DMS114 treated with DMSO at 0.1 percent for 48 hours (cell line): ENCODE measurements around the gene TEX44.
"Not testable (repeated sequence)": the region's sequence is repeated elsewhere in the genome, so short reads cannot be mapped to it uniquely, and the experiment has no call there.

Experiments used
- DNase-seq: peaks from one replicate; lab custom pipeline; 2025; ENCODE audit not compliant: unreplicated experiment; lab: John Stamatoyannopoulos, UW

TEX44 gene

GRCh38 chr2:231570915-231571314 is 21.7 kb upstream of the TEX44 start:
- DNase-seq = not testable (repeated sequence)

DNA sequence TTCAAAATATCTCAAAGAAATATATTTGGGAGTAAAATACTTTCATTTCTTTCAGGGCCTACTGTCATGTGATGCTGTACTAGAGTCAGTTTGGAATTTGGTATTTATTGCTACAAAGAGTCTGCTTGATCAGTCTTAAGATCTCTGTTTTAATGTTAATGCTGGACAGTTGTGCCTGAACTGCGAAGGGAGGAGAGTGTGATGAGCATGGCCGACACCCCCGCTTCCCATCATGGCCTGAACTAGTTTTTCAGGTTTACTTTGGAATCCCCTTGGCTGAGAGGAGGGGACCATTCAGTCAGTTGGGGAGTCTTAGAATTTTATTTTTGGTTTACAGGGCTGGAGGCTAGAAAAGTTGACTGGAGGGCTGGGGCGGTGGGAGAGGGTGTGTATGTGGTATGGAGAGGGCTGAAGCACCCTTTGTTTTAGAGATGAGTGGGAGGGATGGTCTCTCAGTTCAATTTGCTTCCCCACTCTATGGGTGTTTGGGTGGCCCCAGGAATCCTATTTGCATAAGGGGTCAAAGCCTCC is 20.9 kb upstream of the TEX44 start:
- DNase-seq = no peak

DNA sequence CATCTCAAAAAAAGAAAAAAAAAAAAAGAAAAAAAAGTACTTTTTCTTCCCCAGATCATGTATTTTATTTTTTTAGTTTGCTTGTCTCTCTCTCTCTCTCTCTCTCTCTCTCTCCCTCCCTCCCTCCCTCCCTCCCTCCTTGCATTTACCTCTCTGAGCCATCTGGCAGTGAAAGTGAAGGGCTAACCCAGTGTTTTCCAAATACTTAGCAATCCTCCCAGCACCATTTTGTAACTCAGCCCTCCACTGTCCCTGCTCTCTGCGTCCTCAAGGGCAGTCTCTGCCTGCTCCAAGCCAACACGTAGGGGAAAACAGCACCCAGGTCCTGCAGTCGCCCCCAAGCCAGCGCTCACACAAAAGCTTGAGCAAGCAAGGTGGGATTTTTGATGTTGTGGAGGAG is 19.6 kb upstream of the TEX44 start:
- no peak for DNase-seq

DNA sequence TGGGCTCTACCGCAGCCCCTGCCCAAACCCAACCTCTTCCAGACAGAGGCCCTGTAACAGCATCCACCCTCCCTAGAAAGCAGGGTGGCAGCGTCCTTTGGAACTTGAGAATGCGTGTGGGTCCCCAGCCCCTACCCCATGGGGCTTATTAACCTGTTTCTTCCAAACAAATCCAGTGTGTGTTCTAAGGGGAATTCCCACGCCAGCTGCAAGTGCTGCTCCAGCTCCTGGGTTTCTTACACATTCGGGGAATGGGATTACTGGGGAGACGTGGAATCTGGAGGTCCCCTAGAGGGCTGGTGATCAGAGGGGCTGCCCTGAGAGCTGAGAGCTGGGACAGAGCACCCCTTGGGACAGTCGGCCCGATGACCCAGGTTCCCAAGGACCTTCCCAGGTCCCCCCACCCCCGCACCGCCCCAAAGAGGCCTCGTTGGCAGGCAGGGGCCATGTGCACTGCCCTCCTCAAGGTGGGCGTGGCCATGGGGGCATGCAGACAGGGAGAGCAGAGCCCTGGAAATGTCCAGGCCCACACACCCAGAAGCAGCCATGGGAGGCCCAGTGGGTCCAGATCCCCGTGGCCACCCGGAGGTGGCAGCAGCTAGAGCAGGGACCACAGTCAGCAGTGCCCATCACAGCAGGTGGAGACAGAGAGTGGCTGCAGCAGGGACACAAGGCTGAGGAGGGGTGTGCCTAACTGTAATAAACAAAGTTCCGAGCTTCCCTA is 18.8 kb upstream of the TEX44 start:
- no peak for DNase-seq

GRCh38 chr2:231575612-231576256 is 16.9 kb upstream of the TEX44 start:
- DNase-seq = no peak

DNA sequence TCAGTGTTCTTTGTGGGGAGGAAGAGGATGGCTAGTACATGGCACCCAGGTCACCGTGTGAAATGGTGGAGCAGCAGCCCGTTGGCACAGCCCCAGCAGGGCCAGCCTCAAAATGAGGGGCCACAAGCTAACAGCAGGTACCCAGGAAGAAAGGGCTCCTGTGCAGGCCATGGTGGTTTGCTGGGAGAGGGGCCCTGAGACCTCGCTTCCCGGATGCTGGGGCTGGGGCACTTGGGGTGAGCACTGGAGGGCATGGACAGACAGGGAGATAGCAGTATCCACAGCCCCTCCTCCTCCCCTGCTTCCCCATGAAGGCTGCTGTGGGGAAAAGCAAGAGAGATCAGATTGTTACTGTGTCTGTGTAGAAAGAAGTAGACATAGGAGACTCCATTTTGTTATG is 16.2 kb upstream of the TEX44 start:
- DNase-seq = no peak

GRCh38 chr2:231578655-231579054 is 14.0 kb upstream of the TEX44 start:
- not testable (repeated sequence) for DNase-seq

DNA sequence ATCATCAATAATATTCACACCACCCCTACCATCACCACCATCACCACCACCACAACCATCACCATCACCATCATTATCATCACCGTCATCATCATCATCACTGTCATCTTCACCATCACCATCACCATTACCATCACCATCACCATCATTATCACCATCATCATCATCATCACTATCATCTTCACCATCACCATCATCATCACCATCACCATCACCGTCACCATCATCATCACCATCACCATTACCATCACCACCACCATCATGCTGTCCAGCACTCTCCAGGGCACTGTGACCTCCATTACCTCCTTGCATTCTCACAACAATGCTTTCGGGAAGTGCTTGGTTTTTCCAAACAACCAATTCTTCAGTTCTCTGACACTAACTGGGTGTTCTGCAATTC is 13.1 kb upstream of the TEX44 start:
- no peak for DNase-seq

- DNase-seq = no peak
Observed at GRCh38 chr2:231581328-231581727, 11.3 kb upstream of the TEX44 start.

DNA sequence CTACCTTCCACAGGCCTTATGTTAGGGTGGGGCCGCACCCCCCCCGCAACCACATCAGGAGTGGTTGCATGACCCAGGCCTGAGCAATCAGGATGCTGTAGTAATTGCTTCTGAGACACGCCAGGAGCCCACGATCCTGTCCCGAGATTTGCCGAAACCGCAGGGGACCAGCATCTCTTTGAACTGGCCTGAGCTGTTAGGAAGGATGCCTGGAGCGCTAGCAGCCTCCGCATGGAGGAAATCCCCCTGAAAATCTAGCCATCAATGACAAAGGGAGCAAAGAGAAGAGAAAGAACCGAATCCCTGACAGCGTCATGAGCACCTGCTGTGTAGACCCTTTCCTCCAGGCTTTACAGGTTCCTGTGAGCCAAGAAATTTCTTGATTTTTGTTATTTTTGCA is 8.7 kb upstream of the TEX44 start:
- DNase-seq = no peak

DNA sequence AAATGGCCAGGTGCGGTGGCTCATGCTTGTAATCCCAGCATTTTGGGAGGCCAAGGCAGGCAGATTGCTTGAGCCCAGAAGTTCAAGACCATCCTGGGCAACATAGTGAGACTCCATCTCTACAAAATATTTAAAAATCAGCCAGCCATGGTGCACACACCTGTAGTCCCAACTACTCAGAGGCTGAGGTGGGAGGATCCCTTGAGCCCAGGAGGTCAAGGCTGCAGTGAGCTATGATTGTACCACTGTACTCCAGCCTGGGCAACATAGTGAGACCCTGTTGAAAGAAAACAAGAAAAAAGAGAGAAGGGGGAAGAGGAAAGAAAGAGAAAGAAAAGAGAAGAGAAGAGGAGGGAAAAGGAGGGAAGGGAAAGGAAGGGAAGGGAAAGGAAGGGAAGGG is 4.9 kb upstream of the TEX44 start:
- not testable (repeated sequence) for DNase-seq

DNA sequence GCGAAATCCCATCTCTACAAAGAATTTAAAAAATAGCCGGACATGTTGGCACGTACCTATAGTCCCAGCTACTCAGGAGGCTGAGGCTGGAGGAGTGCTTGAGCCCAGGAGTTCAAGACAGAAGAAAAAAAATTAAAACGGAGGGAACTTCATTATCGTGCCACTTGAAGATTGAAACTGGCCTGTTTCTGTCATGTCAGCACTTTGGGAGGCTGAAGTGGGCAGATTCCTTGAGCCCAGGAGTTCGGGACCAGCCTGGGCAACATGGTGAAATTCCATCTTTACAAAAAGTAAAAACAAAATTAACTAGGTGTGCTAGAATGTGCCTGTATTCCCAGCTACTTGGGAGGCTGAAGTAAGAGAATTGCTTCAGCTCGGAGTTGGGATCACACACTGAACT is 3.0 kb upstream of the TEX44 start:
- DNase-seq = no peak

- no peak for DNase-seq
Observed at GRCh38 chr2:231590614-231591013, 2.0 kb upstream of the TEX44 start.

DNA sequence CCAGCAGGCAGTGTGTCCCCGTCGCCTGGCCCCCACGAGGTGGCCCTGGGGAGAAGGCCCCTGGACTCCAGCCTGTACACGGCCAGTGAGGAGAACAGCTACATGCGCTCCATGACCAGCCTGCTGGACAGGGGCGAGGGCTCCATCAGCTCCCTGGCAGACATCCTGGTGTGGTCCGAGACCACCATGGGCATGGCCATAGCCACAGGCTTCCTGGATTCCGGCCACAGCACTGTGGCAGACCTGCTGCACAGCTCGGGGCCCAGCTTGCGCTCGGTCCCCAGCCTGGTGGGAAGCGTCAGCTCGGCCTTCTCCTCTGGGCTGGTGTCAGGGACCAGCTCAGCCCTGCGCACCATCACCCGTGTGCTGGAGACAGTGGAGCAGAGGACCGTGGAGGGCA is 1.0 kb downstream of the TEX44 start:
- no peak for DNase-seq

- DNase-seq = no peak
Observed at GRCh38 chr2:231597014-231597611, 4.4 kb downstream of the TEX44 start.

DNA sequence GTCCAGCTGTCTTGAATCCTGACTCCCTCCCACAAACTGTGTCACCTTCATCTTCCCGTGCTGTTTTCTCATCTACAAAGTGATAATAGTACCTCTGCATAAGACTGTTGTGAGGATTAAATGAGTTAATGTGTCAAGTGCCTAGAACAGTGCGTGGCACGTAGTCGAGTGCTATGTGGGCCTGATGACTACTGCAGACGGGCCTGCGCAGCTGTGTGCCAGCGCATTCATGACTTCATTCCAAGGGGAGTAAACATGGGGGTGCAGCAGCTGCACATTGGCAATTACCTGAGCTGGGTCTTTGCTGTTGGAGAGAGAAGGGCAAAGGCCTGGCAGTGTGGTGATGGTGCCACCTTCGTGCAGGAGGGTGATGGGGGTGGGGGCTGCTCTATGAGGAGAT is 5.0 kb downstream of the TEX44 start:
- DNase-seq = no peak

DNA sequence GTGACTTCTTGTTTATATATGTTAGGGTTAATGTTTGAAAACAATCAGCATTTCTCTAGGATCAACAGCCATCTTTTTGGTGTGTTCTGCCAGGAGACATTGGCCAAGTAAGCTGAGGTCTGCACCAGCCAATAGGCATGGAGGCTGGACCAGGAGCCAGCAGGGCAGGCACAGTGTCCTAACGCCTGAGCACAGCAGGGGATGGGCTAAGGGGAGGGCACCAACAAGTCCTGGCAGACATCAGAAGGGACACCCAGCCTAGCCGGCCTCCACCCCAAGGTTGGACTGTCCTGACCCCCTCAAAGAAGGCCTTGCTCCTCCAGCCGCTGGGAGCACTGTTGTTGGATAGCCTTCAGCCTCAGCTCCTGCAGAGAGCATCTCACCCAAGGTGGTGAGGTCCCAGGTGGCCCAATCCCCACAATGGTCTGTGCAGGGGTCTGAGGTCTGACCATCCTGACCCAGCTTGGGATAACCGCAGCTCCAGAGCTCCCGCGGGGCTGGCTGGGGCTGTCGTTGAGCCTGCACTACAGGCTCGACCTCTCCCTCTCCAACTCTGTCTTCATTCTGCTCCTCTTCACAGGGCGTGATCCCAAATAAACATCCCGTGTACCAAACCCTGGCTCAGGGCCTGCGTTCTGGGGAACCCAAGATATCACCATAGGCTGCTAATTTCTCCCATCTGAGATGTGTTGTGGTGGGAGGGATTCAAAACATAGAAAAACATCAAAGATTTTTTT is 8.1 kb downstream of the TEX44 start:
- no peak for DNase-seq

- DNase-seq = peak; percentile 42
Observed at GRCh38 chr2:231601356-231602229, 8.9 kb downstream of the TEX44 start.

GRCh38 chr2:231602859-231603467 is 10.3 kb downstream of the TEX44 start:
- no peak for DNase-seq

GRCh38 chr2:231604101-231604684 is 11.5 kb downstream of the TEX44 start:
- no peak for DNase-seq
